ENCODE data around the gene ODF2L. TPM values are rescaled to one million over a fixed set of nuclear protein-coding genes. Genes with fewer than 3 reads are reported as not detected.

ODF2L gene
- total RNA-seq, result 12.6 and 12.8 TPM in 2 replicates

DNA sequence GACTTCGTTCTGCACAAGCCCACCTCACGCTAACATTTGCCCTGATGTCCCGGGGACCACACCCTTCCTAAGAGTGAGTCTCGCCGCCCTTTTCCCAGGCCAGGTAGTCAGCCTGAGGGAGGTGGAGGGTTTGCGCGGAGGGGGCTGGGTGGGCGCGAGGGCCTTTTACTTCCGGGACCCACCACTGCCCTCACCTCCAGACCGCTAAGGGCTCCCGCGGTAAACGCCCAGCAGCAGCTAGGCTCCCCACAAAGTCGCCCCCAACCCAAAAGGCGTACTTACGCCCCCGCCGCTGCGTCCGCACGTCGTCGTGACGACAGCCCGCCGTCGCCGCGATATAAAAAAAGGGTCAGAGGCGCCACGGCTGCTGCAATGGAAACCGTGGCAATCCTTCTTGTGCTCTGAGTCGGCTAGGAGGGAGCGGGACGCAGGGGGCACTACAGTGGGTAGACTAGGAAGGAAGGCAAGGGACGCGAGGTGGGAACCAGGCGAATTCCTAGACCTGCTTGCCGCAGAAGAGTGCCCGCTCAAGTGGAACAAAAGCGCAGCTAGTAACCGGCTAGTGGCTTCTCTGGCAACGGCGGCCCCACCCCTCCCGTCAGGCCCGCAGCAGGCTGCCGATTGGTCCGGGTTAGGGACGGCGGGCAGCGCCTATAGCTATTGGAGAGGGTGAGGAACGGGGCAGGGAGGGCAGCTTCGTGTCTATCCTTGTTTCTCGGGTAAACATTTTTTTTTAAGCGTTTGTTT is at the start of gene ODF2L:
Gene ODF2L, minus strand, starts transcription at position 573 of the 747 bp plus-strand sequence. CDS start 9,296 bp downstream, outside the sequence.

DNA sequence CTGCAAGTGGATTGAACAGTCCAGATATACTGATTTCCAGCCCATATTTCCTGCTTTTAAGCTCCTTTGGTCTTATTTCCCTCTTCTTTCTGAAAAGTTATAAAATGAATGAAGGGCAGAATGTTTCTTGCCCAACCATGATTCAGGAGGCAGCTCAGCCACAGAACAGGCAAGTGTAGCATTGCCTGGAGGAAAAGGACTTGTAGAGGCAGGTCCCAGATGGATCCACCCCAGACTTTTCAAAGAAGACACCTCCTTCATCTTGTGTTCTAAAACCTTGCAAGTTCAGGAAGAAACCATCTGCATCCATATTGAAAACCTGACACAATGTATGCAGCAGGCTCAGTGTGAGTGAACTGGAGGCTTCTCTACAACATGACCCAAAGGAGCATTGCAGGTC is 27.8 kb upstream of the ODF2L start, which contains the start of gene CLCA2:
Gene CLCA2, plus strand, starts transcription at position 299 of the 400 bp plus-strand sequence. Its CDS starts 77 bp downstream, at position 376.

Other genes with a start within 250 kb of the ODF2L start
- under 0.01 TPM in 1 of 2 replicates, not detected in the other for gene COL24A1, start 239.6 kb downstream of the ODF2L start, total RNA-seq
- 59.8 and 69.3 TPM in 2 replicates for gene CLCA2, start 27.8 kb upstream of the ODF2L start, total RNA-seq
- 0.21 TPM in 1 of 2 replicates, not detected in the other for gene CLCA1, start 72.6 kb upstream of the ODF2L start, total RNA-seq
- gene CLCA4, start 150.8 kb upstream of the ODF2L start, total RNA-seq, result 0.96 and 6.8 TPM in 2 replicates